Lung (tissue), 12 donors: Measurements from ENCODE around the gene OAF. TPM values are rescaled to one million over a fixed set of nuclear protein-coding genes. Genes with fewer than 3 reads are reported as not detected.

Experiments
- ATAC-seq: fragments of 200-7000 bp; cut with Tn5 transposase; one replicate; pipeline ENCODE4 v1.9.1; 2020; ENCODE audit warnings: moderate number of reproducible peaks; ENCODE audit not compliant: insufficient read depth, low FRiP score
- DNase-seq, 3 donors: peaks; one replicate each; pipeline ENCODE4 v3.0.0-alpha.2; 2013 to 2017
- H3K27ac ChIP-seq, 2 donors: one replicate each; pipeline ENCODE4 v1.5.1; 2013; ENCODE audit warnings: mild to moderate bottlenecking in 2 of 2, moderate library complexity in 2 of 2, control low read depth in 1 of 2, inconsistent platforms in 1 of 2, low read depth in 1 of 2, low read length in 1 of 2
- H3K27me3 ChIP-seq, 3 donors: one replicate each; pipeline ENCODE4 v1.5.1; 2013; ENCODE audit warnings: low read length in 2 of 3; ENCODE audit not compliant: control insufficient read depth in 3 of 3, insufficient read depth in 3 of 3
- H3K36me3 ChIP-seq, 4 donors: one replicate each; pipeline ENCODE4 v1.5.1; 2013; ENCODE audit warnings: low read length in 4 of 4, mild to moderate bottlenecking in 1 of 4, moderate library complexity in 1 of 4; ENCODE audit not compliant: control insufficient read depth in 4 of 4, insufficient read depth in 4 of 4
- H3K4me1 ChIP-seq, 5 donors: one replicate each; pipeline ENCODE4 v1.5.1; 2013; ENCODE audit warnings: low read length in 5 of 5, mild to moderate bottlenecking in 2 of 5, moderate library complexity in 1 of 5; ENCODE audit not compliant: control insufficient read depth in 5 of 5, insufficient read depth in 5 of 5
- H3K4me3 ChIP-seq: one replicate; pipeline ENCODE4 v1.5.1; 2013; ENCODE audit warnings: mild to moderate bottlenecking, control low read depth, moderate library complexity
- H3K9ac ChIP-seq, 2 donors: one replicate each; pipeline ENCODE4 v1.5.1; 2013; ENCODE audit warnings: low read length in 2 of 2, control low read depth in 1 of 2; ENCODE audit not compliant: insufficient read depth in 1 of 2
- H3K9me3 ChIP-seq, 4 donors: one replicate each; pipeline ENCODE4 v1.5.1; 2013; ENCODE audit warnings: low read length in 3 of 4, mild to moderate bottlenecking in 1 of 4, moderate library complexity in 1 of 4; ENCODE audit not compliant: control insufficient read depth in 4 of 4, insufficient read depth in 3 of 4
- CTCF ChIP-seq: IDR thresholded peaks from 2 replicates; pipeline ENCODE4 v1.5.1; 2012; ENCODE audit warnings: mild to moderate bottlenecking; ENCODE audit errors: control extremely low read depth, extremely low read depth
- WGBS, 2 donors: extraction: QIAGEN DNeasy Blood & Tissue Kit; methylation state at CpG; one replicate each; pipeline ENCODE4 v1.1.7; 2013; 5-methylcytosine and 5-hydroxymethylcytosine counted together
- polyA plus RNA-seq, 2 donors: library from polyadenylated mRNA; stranded (reverse); fragments of 200-250 nt; gene quantifications; one replicate each; pipeline ENCODE4 v1.2.1, GENCODE V29; 2013
- total RNA-seq, 2 donors: library from RNA; depleted of rRNA in 1 of 2; stranded (reverse); fragments of >200 nt in 1 of 2; gene quantifications; one replicate each; pipeline ENCODE4 v1.2.1, GENCODE V29; 2014 to 2021
- donor health status: control.
- donor health status: control.
- donor health status: Bipolar disorder and iron deficiency.
- donor health status: healthy.
- donor health status: DM: yes; HTN: yes; CAD: no.

The OAF gene
- total and polyA plus RNA-seq, 4 donors = 7.7 to 27.4 (median 12.0) TPM

- ATAC-seq = no peak
- no peaks in the 10 kb centered on the region for H3K27me3 ChIP-seq
- H3K27ac ChIP-seq = peak overlapping the region in 1 of 2 donors; percentile 1
- DNase-seq = peak in 1 of 3 donors; percentile 25
- no peak overlapping the region for H3K4me3 ChIP-seq
- H3K9me3 ChIP-seq = no peaks in the 10 kb centered on the region
- H3K4me1 ChIP-seq = peaks cover 0 to 32% (median 12%) of the 10 kb centered on the region in 5 donors
- 78 to 86% methylated on average over 9 to 10 of the region's 10 CpGs for WGBS, 2 donors
- no peak for TF ChIP-seq CTCF
- H3K36me3 ChIP-seq = peaks cover 0 to 12% (median 2%) of the 10 kb centered on the region in 4 donors
- H3K9ac ChIP-seq = no peak overlapping the region
Measured at GRCh38 chr11:120218695-120219033, 7.8 kb downstream of the OAF start.

- Histone ChIP-seq H3K27me3 (no peaks in the 10 kb centered on the region), H3K36me3 (peaks cover 0 to 11% (median 2%) of the 10 kb centered on the region in 4 donors), H3K9me3 (no peaks in the 10 kb centered on the region), H3K27ac (no peak overlapping the region), H3K4me3 (no peak overlapping the region), H3K4me1 (peaks cover 0 to 39% (median 12%) of the 10 kb centered on the region in 5 donors), H3K9ac (no peak overlapping the region)
- TF ChIP-seq CTCF = no peak
- ATAC-seq = no peak
- 89 to 91% methylated on average over 13 of the region's 13 CpGs for WGBS, 2 donors
- peak in 1 of 3 donors; percentile 36 for DNase-seq
Measured at GRCh38 chr11:120219232-120219937, 8.6 kb downstream of the OAF start.

- Histone ChIP-seq H3K9ac (no peak overlapping the region), H3K27me3 (no peaks in the 10 kb centered on the region), H3K27ac (no peak overlapping the region), H3K36me3 (peaks cover 0 to 6% (median 2%) of the 10 kb centered on the region in 4 donors), H3K9me3 (no peaks in the 10 kb centered on the region), H3K4me3 (no peak overlapping the region), H3K4me1 (peaks cover 0 to 44% (median 16%) of the 10 kb centered on the region in 5 donors)
- no peak for DNase-seq
- WGBS, 2 donors = 83 to 87% methylated on average over 9 of the region's 9 CpGs
- no peak for ATAC-seq
- no peak for TF ChIP-seq CTCF
Measured at GRCh38 chr11:120219938-120220746, 9.3 kb downstream of the OAF start.
